Measurements from ENCODE around the gene NUP37. TPM values are rescaled to one million over a fixed set of nuclear protein-coding genes. Genes with fewer than 3 reads are reported as not detected.
"Not testable (repeated sequence)": the region's sequence is repeated elsewhere in the genome, so short reads cannot be mapped to it uniquely, and the experiment has no call there.

NUP37 gene
- total RNA-seq, 4 donors from 2014 or later = 10.8 to 19.9 (median 15.2) TPM

GRCh38 chr12:102080842-102081241, 39.1 kb downstream of the NUP37 start:
- no peaks in the 10 kb centered on the region for H3K27me3 ChIP-seq
- H3K9me3 ChIP-seq = no peaks in the 10 kb centered on the region
- TF ChIP-seq POLR2A (IDR thresholded peaks at IDR 0.05) = no peak
- no peak overlapping the region for H3K27ac ChIP-seq
- no peak for DNase-seq (ENCODE audit: low spot score in 2 of 2)
- 94 to 95% methylated on average over 4 of the region's 4 CpGs for WGBS, 2 donors
- H3K4me3 ChIP-seq = no peak overlapping the region
- H3K36me3 ChIP-seq = peaks cover 0 to 70% (median 0%) of the 10 kb centered on the region in 3 donors
- no peaks in the 10 kb centered on the region for H3K4me1 ChIP-seq

GRCh38 chr12:102072092-102072491, 47.8 kb downstream of the NUP37 start:
- WGBS, 2 donors = 84 to 88% methylated on average over 7 of the region's 7 CpGs
- not testable (repeated sequence) for H3K4me1 ChIP-seq; DNase-seq (ENCODE audit: low spot score in 2 of 2); H3K4me3 ChIP-seq; H3K27ac ChIP-seq; H3K27me3 ChIP-seq; H3K9me3 ChIP-seq
- peaks cover 0 to 38% (median 0%) of the 10 kb centered on the region in 3 donors for H3K36me3 ChIP-seq

- Histone ChIP-seq H3K9me3 (no peaks in the 10 kb centered on the region), H3K4me1 (no peaks in the 10 kb centered on the region), H3K27ac (no peak overlapping the region), H3K4me3 (no peak overlapping the region), H3K36me3 (peaks cover 0 to 16% (median 0%) of the 10 kb centered on the region in 3 donors), H3K27me3 (no peaks in the 10 kb centered on the region)
- no peak for TF ChIP-seq EP300 (IDR thresholded peaks at IDR 0.05)
- no peak for TF ChIP-seq POLR2A (IDR thresholded peaks at IDR 0.05)
- no peak for TF ChIP-seq CTCF (IDR thresholded peaks at IDR 0.05)
- no peak for DNase-seq (ENCODE audit: low spot score in 2 of 2)
- whole genome bisulfite sequencing, 2 donors = 59 to 67% methylated on average over 3 of the region's 3 CpGs
Observed at GRCh38 chr12:102069707-102070106, 50.2 kb downstream of the NUP37 start.

- Histone ChIP-seq H3K36me3 (no peaks in the 10 kb centered on the region), H3K27ac (no peak overlapping the region), H3K4me1 (no peaks in the 10 kb centered on the region), H3K4me3 (no peak overlapping the region), H3K27me3 (no peaks in the 10 kb centered on the region), H3K9me3 (no peaks in the 10 kb centered on the region)
- WGBS, 2 donors = 51 to 53% methylated on average over 5 of the region's 5 CpGs
- TF ChIP-seq POLR2A (IDR thresholded peaks at IDR 0.05) (no peak), EP300 (IDR thresholded peaks at IDR 0.05) (no peak), CTCF (IDR thresholded peaks at IDR 0.05) (no peak)
- no peak for DNase-seq (ENCODE audit: low spot score in 2 of 2)
Observed at GRCh38 chr12:102067574-102068258, 52.2 kb downstream of the NUP37 start.

GRCh38 chr12:102064476-102064875, 55.4 kb downstream of the NUP37 start:
- Histone ChIP-seq H3K27ac (no peak overlapping the region), H3K4me1 (peaks cover 0 to 18% (median 4%) of the 10 kb centered on the region in 4 donors), H3K27me3 (no peaks in the 10 kb centered on the region), H3K4me3 (no peak overlapping the region), H3K36me3 (peaks cover 0 to 8% (median 0%) of the 10 kb centered on the region in 3 donors), H3K9me3 (no peaks in the 10 kb centered on the region)
- no peak for DNase-seq (ENCODE audit: low spot score in 2 of 2)
- TF ChIP-seq POLR2A (IDR thresholded peaks at IDR 0.05) (no peak), EP300 (IDR thresholded peaks at IDR 0.05) (no peak), CTCF (IDR thresholded peaks at IDR 0.05) (no peak)
- WGBS, 2 donors = 86 to 91% methylated on average over 1 of the region's 1 CpG

- H3K4me3 ChIP-seq = no peak overlapping the region
Observed at GRCh38 chr12:102063069-102063468, 56.8 kb downstream of the NUP37 start.

More at GRCh38 chr12:102063069-102063468, 56.8 kb downstream of the NUP37 start:
- H3K27me3 ChIP-seq = no peaks in the 10 kb centered on the region
- DNase-seq (ENCODE audit: low spot score in 2 of 2) = no peak
- no peaks in the 10 kb centered on the region for H3K9me3 ChIP-seq
- peaks cover 0 to 18% (median 4%) of the 10 kb centered on the region in 4 donors for H3K4me1 ChIP-seq
- no peak overlapping the region for H3K27ac ChIP-seq
- peaks cover 0 to 18% (median 0%) of the 10 kb centered on the region in 3 donors for H3K36me3 ChIP-seq
- TF ChIP-seq POLR2A (IDR thresholded peaks at IDR 0.05) (no peak), EP300 (IDR thresholded peaks at IDR 0.05) (no peak), CTCF (IDR thresholded peaks at IDR 0.05) (no peak)
- 91 to 96% methylated on average over 3 of the region's 3 CpGs for WGBS, 2 donors

Measured in tibial nerve (tissue), 4 donors.